HG03521 (cell line): ENCODE data around the gene HBS1L.

Source experiments
- ATAC-seq: cut with Tn5 transposase; IDR thresholded peaks from one replicate; pipeline ENCODE4 v1.9.1; 2021; ENCODE audit warnings: mild to moderate bottlenecking, moderate library complexity; ENCODE audit not compliant: unreplicated experiment

HBS1L gene

DNA sequence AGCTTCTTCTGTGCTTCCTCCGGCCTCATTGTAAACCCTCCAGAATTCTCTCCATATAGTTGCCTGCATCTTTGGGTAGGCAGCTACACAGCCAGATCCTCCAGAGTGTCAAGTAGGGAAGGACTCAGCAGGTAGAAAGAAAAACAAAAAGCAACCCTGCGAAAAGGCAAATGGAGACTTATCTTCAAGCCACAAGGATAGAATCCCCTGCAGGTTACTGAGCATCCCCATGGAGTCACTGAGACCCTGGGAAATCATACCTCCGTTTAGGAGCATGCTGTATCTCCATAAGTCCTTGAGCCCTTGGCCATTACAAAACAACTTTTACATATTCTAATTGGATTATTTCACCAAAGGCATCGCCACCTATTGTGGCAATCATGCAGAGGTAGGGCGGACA, 133.3 kb downstream of the HBS1L start:
- ATAC-seq = no peak

DNA sequence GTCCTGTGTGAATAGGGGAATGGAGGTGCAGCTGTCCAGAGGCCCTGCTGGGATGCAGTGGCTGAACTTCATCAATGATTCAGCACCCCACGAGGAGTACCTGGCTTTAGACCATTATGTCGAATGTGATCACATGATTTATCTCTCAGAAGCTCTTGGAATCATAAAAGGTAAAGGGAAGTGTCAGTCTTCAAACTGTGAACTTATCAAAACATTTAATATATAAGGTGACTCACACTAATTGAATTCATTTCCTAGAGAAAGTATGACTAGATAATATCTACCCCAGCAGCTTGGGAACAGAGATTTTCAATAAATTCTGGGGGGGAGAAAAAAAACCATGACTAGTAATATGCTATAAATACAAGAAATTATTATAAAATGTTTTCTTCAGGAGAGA, 134.2 kb downstream of the HBS1L start:
- ATAC-seq = no peak

DNA sequence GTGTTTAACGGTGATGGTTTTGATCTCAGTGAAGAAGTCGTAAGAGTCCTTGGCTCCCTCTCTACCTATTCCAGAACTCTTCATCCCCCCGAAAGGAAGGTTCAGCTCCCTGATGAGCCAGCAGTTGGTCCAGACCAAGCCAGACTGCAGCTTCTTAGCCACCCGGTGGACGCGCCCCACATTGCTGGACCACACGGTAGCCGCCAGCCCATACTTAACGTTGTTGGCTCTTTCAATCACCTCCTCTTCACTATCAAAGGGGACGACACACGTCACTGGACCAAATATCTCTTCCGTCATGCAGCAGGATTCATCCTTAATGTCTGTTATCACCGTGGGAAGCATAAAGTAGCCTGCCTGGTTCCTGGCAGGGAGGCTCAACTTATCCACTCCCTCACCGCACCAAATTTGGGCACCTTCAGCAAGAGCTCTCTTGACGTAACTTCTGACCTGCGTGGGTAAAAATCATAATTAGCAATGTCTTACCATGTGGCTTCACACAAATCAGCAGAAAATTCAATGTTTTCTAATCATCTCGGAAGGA, 136.1 kb downstream of the HBS1L start:
- no peak for ATAC-seq

DNA sequence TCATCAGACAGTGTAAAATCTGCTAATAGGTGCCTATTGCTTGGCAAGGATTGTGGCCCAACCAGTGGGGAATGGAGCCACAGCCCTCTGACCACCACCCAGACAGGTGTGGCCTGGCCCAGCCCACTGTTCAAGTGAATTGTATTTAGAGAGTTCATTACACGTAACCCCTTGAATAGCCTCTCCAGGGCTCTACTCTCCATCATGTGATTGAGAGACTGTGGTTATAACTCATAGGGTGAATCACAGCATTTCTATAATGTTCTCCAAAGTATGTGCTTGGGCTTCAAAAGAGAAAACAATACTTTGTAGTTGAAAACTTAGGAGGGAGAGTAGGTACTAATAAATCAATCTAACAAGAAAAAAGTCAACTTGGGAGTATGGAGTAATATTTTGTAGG, 143.1 kb downstream of the HBS1L start:
- ATAC-seq = no peak

DNA sequence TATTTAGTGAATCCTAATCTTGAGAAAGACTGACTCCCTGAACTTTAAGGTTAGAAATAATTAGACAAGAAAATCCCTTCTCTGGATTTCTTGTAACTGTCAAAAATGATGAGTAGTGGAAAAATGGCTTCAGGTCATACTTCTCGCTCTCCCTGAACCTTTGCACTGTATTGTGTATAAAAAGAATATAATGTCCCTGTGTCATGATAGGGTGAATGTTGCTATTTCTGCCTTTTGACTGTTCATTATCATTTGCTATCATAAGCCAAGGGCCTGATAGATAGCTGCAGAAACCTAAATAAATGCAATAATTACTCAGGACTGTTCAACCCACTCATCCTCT, 144.1 kb downstream of the HBS1L start:
- ATAC-seq = no peak
